HG02588 (cell line): ENCODE results near the gene ARHGEF10L.

Source experiments
- ATAC-seq: cut with Tn5 transposase; IDR thresholded peaks from one replicate; pipeline ENCODE4 v1.9.1; 2021; ENCODE audit warnings: mild to moderate bottlenecking, moderate library complexity; ENCODE audit not compliant: unreplicated experiment

The ARHGEF10L gene

DNA sequence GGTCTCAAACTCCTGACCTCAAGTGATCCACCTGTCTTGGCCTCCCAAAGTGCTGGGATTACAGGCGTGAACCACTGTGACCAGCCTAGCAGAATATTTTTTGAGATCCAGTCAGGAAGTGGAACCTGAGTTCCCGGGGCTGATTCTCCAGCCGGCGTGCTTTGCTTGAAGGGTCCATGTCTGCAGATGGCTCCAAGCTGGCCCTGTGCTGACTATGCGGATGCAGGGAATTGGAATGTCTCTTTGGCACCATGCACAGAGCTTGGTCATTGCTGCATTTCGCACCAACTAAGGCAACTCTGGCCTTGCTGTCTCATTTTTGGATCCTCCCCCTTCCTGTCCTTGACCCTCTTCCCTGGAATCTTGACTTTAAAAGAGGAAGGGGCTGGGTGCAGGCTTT is 28.1 kb downstream of the ARHGEF10L start:
- no peak for ATAC-seq

DNA sequence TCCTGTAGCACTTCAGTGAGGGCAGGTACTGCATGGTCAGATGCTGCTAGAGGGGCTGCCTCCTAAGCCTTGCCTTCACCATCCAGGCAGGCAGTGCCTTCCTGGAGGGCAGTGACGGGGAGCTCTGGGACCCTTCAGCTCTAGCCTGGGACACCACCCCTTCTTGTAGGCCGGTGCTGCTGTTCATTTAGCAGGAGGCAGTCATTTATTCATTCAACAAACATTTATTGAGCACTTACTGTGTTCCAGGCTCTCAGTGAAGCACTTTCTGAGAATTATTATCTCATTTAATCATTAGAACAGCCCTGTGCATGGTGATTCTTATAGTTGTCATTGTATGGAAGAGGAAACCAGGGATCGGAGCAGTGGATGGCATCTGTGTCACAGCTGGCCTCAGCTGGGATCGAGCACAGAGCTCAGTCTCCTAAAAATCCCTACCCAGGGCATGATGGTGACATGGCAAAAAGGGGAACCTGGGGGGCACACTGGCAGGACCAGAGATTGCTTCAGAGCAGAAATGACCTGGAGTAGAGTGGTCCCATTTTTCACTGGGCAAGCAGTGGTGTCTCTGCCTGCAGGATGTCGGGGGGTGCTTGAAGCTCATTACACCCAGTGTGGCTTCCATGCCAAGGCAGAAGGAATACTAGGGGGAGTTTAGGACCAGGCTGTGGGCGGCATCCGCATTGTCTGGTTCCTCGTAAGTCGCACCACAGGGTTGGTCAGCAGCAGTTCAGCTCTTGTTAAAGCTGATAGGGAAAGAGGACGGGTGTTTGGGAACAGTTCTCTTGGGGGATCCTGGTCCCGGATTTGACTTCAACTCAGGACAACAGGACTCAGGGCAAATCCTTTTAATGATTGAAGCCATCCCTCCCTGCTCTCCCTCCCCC is 28.8 kb downstream of the ARHGEF10L start:
- ATAC-seq = no peak

DNA sequence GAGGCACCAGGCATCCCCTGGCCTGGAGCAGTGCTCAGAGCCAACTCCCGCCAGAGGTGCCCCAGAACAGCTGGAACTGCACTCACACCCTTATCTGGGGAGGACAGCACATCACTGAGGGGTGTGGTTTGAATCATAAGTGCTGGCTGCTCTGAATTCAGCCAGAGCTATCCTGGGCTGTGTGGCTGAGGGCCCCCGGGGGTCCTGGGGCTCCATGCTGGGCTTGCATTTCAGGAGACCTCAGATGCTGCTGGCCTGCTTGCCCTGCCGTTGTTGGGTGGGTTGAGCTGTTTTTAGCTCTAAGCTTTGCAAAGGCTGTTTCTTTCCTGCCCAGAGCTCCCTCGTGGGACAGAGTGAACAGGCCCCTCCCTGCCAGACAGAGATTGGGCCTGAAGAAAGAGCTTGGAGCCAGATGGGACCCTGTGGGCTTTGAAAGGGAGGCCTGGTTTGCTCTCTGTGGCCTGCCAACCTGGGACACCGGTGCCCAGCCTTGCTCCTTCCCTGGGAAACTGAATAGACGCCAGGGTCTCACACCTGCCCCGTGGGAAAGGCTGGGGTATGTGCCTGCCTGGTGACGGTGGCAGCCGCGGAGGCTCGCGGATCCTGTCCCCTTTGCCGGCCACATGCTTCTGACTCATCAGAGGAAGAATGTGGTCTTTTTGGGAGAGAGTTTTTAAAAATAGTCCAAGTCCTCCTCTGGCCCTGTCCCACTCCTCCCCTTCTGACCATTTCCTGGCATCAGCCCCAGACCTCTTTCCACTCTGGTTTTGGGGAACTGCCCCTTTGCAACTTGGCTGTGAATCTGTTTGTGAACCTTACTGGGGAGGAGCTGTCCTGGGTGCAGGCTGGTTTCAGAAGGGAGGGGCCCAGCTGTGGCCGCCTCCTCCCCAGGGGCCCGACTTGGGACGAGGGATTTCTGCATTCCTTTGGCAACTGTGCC is 30.0 kb downstream of the ARHGEF10L start:
- ATAC-seq = no peak

DNA sequence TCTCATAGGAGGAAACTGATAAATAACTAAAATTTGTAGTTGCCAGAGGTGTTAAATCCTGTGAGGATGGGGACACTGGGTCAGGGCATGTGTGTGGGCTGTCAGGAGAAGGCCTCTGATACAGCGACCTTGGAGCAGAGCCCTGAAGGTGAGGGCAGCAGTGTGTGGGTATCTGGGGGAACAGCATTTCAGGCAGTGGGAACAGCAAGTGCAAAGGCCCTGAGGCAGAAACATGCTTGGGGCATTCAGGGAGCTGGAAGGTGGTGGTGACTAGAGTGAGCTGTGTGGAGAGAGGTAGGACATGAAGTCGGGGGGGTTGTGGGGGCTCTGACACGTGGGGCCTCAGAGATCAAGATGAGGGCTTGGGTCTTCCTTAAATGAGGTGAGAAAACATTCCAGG is 30.7 kb downstream of the ARHGEF10L start:
- ATAC-seq = no peak

DNA sequence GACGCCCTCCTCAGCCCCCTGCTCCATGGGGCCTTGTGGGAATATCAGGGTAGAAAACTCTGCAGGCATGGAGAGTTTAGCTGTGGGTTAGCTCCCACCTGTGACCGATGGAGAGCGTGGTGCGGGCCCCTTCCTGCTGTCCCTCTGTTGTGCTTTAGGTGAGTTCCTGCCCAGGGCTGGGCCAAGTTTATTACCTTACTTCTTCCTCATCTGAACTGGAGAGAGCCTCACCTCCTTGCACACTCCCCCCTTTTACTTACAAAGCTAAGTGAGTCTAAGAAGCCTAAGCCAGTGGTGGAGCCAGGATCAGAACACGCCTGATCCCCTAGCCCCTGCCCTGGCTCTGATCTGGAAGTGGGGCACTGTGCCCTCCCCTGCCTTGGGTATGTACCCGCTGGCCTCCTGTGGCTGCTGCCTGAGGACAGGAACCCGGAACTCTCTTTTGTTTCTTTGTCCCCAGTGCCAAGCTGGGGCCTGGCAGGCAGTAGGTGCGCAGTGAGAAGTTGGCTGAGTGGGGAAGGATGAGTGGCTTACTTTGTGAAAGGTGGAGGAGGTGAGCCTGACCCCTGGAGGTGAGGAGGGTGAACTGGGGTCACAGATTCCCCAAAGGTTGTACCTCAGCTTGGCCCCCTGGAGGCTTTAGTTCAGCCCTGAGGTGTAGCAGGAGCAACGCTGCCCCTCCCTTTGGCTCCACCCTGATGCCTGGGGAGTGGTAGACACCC is 32.9 kb downstream of the ARHGEF10L start:
- no peak for ATAC-seq

DNA sequence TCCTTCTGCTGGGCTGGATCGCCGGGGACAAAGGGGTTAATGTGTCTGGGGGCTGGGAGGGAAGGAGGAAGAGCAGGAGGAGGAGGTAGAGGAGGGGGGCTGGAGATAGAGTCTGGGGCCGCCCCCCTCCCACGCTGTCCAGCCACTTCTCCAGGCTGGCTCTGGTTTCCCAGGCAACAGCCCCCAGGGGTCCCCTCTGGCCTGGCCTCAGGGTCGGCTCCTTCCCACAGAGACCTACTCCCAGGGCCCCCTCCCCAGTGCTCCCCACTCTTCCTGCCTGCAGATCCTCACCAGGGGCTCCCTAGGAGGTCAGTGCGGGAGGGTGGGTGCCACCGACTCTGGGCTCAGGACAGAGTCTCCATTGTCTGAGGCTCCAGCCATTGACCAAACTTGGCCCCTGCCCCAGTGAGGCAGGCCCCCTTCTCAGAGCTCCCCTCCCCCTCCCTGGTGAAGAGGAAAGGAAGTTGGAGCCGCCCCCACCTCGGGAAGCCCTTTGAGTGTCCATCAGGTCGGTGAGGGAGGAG is 34.1 kb downstream of the ARHGEF10L start:
- no peak for ATAC-seq

DNA sequence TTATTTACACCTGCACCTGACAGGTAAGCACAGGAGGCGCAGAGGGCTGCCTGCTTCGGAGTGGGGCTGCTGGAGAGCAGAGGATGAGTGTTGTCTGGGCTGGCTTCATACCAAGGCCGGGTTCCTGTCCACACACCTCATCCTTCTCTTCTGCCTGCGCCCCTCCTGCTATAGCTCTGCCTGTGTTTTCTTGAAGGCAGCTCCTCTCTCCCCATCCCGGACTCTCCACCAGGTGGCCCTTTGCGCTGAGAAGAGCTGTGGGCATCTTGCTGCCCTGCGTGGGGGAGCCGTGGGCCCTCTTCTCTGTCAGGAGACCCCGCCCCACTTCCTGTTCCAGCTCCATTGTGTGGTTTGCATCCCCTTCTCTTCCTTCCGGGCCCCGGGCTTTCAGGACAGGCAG is 35.0 kb downstream of the ARHGEF10L start:
- ATAC-seq = no peak

DNA sequence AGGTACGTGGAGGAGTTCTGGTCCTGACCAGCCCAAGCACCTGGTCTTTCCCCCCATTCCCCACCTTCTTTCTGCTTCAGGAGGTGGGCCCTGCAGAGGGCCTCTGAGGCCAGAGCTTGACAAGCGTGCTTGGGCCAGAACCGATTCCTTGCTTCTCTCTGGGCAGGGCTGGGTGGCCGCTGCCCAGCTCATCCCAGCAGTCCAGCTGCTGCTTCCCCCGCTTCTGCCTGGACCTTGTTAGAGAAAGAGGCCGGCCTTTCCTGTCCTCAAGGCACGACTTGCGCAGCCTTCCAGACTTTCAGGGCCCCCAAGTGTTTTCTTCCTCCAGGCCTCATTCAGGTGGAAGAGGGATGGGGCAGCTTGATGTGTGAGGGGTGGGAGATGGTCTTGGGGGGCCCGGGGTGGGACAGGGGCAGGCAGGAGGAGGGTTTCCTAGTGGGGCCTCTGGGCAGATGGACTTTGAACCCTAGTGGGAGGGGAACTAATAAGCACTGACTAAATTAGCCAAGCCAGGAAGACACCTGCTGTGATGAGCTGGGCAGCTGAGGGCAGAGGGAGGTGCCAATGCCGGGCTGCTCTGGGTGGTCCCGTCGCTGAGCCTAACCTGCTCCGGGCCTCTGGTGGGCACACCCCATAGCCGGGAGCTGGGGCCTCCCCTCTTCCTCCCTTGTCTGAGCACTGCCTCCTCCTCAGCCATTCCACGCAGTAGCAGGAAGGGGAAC is 36.5 kb downstream of the ARHGEF10L start:
- no peak for ATAC-seq

DNA sequence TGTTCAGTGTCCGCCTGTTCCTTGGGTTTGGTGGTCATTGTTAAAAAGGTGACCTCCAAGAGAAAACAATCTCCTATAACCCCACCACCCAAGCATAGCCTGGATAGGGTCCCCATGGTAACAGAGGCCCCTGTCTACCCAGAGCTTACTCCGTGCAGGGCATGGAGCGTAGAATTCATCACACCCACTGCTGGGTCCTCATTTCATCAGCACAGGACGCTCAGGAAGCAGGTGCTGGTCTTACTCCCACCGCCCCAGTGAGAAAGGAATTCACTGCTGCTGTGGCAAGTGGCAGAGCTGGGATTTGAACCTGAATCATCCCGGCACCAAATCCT is 37.0 kb downstream of the ARHGEF10L start:
- no peak for ATAC-seq

DNA sequence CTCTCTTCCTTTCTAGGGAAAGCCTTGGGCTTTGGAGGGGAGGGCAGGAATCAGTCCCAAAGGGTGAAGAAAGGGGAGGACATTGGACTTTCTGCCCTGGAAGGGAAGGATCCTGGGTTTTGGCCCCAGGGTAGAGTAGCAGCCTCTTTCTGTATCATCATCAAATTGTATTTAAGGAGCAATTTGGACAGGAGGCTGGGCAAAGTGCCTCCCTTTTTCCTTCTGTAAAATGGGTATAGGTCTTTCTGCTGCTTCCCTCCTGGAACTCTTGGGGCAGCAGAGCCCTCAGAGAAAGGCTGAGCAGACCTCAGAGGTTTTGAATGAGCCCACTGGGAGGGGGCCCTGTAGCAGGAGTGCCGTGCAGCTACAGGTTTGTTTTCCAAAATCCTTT is 38.4 kb downstream of the ARHGEF10L start:
- ATAC-seq = no peak

DNA sequence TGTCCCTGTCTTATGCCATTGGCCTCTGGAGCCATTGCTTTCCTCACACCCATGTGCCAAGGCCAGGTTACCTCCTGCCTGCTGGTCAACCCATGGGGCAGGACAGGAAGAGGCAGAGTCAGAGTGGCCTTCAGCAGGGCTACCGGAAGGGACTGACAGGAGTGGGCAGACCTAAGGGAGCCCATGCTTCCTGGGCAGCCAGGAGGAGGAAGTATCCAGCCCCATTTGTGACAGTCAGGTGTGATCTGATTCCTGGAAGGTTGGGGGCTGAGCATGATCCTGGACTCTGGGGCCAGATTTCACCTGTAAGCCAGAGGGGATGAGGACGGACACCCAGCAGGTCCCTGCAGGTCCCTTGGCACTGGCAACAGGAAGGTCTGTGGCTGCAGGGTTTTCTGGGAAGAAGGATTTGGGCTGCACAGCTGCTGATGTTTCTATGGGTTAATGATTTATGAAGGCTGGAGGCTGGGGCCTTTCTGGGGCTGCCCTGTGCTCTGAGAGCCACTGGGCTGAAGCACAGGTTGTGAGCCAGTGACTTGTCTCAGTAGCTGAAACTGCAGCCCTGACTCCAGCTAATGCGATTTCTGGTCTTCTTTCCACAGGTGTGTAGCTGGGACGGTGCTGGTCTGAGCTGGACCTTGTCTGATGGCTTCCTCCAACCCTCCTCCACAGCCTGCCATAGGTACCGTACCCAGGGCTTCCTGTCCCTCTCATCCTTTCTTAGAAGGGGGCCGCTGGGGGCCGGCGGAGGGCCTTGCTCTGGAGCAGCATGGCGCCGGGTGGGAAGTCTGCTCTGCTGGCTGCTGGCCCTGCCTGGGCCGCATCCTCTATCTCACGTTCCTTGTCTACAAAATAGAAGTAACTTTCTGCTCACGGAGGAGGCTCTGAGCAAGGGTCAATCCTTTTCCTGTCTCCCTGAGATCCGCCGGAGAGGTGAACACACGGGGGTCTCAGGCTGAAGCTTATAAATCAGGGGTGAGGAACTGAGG is 40.7 kb downstream of the ARHGEF10L start:
- ATAC-seq = no peak

DNA sequence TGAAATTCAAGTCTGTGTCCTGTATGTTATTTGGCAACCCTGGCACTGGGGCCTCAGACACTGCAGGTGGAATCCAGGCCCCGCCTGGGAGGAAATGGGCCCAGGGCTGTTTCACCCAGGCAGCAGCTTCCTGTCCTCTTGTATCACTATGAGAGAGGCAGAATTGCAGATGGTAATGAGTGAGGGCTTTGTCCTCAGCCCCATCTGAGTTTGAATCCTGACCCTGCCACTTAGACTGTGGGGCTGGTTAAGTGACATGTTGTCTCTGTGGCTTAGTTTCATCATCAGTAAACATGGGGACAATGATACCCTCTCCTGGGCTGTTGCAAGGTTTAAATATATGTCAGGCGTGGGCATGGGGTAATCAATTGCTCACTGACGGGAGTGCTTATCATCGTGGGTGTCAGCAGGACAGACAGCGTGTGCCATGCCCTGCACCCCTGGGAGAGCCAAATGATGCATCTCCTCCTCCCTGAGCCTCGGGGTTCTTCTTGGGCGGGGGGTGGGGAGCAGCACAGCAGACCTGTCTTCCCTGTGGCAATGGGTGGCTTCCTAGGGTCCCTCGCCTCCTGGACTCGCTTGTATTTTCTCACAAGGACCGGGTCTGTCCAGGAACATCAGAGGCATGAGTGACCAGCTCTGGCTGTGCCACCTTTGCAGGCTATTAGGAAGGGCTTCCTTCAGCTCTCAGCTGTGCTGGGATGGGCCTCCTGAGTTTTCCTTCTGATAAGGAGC is 42.1 kb downstream of the ARHGEF10L start:
- ATAC-seq = no peak

DNA sequence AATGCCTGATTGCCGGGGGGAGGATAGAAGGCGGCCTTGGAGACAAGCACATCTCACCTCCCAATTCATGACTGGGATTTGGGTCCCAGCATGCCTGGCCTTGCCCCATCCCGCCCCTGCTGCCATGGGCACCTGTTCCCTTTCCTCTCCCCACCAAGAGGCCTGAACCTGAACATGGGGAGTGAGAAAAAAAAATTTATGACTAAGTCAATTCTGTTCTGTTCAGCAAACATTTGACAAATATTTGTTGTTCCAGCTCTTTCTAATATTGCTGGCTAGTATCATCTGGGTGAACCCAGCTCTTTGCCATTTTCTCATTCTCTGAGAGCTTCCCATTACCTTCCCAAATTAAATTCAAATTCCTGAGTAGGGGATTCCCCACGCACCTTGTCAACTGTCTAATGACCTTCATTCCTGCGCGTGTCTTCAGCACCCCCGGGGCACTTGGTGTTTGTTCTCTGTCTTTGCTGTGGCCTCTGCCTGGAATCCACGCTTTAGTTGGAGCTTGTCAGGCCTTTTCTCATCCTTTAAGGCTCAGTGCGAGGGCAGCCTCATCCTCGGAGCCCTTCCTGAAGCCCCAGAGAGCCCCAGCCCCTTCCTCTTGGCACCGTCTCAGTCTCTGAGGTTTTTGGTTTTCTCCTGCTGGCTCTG is 42.8 kb downstream of the ARHGEF10L start:
- ATAC-seq = no peak

DNA sequence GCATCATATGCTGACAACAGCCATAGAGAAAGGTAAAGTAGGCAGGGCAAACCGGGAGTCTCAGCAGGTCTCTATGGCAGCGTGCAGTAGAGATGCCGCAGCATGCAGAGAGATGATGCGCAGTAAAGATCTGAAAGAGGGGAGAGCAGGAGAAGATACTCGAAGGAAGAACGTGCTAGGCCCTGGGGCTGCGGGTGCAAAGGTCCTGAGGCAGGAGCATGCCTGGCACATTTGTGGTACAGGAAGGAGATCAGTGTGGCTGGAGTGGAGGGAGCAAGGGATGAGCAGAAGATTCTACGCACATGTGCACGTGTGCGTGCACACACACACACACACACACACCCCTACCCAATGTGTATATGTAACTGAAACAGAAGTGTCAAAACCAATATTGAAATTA is 45.0 kb downstream of the ARHGEF10L start:
- ATAC-seq = no peak

DNA sequence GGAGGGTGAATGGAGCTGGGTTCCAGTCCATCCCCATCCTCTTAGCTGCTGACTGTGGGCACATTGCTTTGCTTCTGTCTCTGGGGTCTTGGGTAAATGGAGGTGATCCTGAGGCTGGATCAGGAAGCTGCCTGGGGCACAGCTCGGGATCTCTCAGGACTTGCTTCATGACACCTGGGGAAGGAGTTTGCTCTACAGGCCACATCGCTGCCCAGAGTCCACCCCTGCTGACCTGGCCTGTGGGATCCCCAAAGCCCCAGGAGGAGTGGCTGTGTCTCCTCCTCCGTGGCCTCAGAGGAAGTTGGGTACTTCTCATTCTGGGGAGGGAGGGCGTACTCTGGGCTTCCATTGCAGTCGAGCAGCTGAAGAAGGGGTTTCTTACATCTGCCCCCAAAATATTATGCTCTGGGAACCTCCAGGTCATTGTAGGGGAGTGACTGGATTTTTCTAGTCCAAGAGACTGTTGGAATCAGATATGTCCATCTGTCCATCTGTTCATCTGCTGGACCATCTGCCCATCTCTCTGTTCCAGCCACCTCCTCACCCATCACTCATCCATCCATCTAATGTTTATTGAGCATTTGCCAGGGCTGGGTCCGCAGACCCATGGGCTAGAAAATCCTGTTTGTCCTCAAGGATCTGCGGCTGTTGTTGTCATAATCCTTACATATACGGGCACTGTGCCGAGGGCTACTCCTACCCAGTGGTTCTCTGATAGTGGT is 45.9 kb downstream of the ARHGEF10L start:
- no peak for ATAC-seq

DNA sequence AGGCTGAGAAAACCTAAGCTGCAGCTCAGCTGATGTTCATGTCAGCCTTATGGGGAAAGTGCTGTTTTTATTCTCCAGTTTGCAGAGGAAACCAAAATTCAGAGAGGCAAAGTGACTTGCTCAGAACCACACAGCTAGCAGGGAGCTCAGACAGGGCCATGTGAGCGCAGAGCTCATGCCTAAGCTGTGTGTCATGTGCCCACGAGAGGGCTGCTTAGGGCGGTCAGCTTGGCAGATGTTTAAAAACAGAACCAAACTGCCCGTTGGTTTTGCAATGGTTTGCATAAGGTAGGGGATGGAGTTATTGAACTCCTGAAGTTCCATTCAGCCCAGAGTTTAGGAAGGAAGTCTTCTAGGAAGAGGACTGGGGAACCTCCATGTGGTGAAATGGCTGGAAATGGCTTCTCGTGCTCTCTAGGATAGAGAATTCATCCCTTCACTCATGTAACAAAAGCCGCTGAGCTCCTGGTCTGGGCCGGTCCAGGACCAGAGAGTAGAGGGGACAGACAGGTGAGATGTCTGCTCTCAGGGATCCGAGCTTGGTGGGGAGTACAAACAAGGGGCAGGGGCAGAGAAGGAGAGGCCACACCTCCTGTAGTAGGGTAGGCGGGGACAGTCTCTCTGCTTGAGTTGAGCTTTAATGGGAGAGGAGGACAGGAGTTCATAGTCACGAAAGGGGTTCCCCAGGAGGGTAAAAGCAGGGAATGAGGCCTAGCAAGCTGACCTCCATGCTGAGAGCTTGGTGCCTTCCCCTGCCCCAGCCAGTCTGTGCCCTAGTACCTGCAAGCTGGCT is 46.9 kb downstream of the ARHGEF10L start:
- ATAC-seq = no peak

DNA sequence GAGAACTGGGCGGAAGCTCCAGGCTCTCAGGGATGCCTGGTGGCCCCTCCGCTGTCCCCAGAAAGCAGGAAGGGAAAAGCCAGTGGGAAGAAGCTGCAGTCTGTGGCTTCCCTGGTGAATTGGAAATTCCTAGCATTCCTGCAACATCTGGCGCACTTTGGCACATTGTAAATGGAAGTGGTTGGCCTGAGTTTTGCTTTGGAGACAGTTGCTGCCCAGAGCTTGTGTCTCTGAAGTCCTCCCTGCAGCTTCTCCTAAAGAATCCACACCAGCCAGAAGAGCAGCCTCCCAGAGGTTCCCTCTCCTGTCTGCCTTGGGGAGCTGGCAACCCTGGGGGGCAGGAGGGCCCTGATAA is 48.2 kb downstream of the ARHGEF10L start:
- no peak for ATAC-seq
